T-helper 1 cell treated with Interleukin-12 subunit alpha and Interleukin-12 subunit beta and Interleukin-4 antibody, amounts not matched to agents 30 μg/mL and 1 μg/mL, for 36 hours (primary cell): ENCODE data around the gene IPO5.
"Not testable (repeated sequence)": the region's sequence is repeated elsewhere in the genome, so short reads cannot be mapped to it uniquely, and the experiment has no call there.

Experiments
- H3K27ac Mint-ChIP-seq: one replicate; pipeline ENCODE4 v1.8.0; 2021; ENCODE audit warnings: mild to moderate bottlenecking, mixed read lengths
- H3K27me3 Mint-ChIP-seq: one replicate; pipeline ENCODE4 v1.8.0; 2021; ENCODE audit warnings: low read depth, mixed read lengths
- H3K36me3 Mint-ChIP-seq: one replicate; pipeline ENCODE4 v1.8.0; 2021; ENCODE audit warnings: low read depth, mixed read lengths
- H3K4me1 Mint-ChIP-seq: one replicate; pipeline ENCODE4 v1.8.0; 2021; ENCODE audit warnings: low read depth, mixed read lengths
- H3K4me3 Mint-ChIP-seq: one replicate; pipeline ENCODE4 v1.8.0; 2021; ENCODE audit warnings: mild to moderate bottlenecking, moderate library complexity, mixed read lengths
- H3K9me3 Mint-ChIP-seq: one replicate; pipeline ENCODE4 v1.8.0; 2021; ENCODE audit warnings: mixed read lengths

Gene IPO5

DNA sequence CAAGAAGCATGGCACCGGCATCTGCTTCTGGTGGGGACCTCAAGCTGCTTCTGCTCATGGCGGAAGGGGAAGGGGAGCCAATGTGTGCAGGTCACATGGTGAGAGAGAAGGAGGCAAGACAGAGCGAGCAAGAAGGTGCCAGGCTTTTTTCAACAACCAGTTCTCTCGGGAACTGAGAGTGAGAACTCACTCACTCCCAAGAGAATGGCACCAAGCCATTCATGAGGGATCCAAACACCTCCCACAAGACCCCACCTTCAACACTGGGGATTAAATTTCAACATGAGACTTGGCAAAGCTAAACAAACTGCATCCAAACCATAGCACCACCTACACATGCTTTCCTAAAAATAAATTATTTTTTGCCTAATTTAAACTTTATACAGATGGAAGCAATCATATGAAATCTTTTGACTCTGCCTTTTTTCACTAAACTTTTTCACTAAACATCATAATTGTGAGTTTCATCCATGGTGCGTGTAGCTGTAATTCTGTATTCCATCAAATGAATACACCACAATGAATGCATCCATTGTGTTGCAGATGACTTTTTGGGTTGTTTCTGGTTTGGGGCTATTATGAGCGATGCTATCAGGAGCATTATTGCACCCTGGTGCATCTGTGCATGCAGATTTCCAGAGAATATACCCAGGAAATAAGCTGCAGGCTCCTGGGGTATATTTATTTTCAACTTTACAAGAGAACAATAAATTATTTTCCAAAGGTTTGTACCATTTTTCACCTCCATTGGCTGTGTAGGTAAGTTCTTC, 14.6 kb upstream of the IPO5 start:
- Mint-ChIP-seq H3K27me3 (no peaks in the 10 kb centered on the region), H3K4me3 (no peak overlapping the region), H3K27ac (no peak overlapping the region), H3K36me3 (no peaks in the 10 kb centered on the region), H3K9me3 (no peaks in the 10 kb centered on the region), H3K4me1 (no peaks in the 10 kb centered on the region)

DNA sequence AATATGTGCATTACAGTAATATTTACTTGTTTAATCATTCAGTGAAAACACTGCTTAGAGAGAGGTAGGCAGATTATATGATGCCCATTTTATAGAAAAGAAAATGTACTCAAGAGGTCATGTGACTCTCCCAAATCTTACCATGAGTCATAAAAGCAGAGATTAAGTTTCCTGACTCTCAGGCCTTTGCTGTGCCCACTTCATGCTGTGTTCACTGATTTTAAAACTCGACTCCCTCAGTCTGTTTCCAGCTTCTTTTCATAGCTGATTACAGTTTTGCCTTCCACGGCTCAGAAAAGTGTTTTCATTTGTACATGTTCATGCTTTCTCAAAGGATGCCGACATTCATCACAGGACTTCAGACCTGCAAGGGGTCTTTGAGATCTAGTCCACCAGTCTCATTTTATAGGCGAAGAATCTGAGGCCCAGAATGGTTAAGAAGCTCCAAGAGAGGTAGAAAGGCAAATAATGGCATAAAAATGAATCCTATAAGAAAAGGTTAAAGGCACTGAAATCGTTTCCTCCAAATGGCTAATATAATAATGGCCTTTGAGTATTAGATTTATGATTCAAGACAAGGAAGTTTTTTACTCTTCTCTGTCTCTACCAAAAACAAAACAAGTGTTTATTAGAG, 9.0 kb upstream of the IPO5 start:
- no peaks in the 10 kb centered on the region for H3K36me3 Mint-ChIP-seq
- H3K4me1 Mint-ChIP-seq, result no peaks in the 10 kb centered on the region
- no peaks in the 10 kb centered on the region for H3K9me3 Mint-ChIP-seq
- H3K27me3 Mint-ChIP-seq, result no peaks in the 10 kb centered on the region
- no peak overlapping the region for H3K27ac Mint-ChIP-seq
- H3K4me3 Mint-ChIP-seq, result no peak overlapping the region

- no peak overlapping the region for H3K27ac Mint-ChIP-seq
- no peaks in the 10 kb centered on the region for H3K27me3 Mint-ChIP-seq
- H3K4me1 Mint-ChIP-seq, result no peaks in the 10 kb centered on the region
- no peak overlapping the region for H3K4me3 Mint-ChIP-seq
- no peaks in the 10 kb centered on the region for H3K9me3 Mint-ChIP-seq
- H3K36me3 Mint-ChIP-seq, result peaks cover 2% of the 10 kb centered on the region
Measured at GRCh38 chr13:97945342-97945741, 8.1 kb upstream of the IPO5 start.

DNA sequence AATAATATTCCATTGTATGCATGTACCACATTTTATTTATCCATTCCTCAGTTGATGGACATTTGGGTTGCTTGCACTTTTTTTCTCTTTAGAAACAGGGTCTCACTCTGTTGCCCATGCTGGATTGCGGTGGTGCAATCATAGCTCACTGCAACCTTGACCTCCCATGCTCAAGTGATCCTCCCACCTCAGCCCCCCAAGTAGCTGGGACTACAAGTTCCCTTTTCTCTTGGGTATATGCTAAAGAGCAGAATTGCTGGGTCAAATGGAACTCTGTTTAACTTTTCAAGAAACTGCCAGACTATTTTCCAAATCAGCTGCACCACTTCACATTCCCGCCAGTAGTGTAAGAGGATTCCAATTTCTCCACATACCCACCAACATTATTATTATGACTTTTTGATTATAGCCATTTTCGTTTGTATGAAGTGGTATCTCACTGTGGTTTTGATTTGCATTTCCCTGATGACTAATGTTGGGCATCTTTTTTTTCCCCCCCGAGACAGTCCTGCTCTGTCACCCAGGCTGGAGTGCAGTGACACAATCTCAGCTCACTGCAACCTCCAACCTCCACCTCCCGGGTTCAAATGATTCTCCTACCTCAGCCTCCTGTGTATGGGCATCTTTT, 7.6 kb upstream of the IPO5 start:
- no peak overlapping the region for H3K4me3 Mint-ChIP-seq
- H3K27me3 Mint-ChIP-seq, result no peaks in the 10 kb centered on the region
- H3K36me3 Mint-ChIP-seq, result peaks cover 2% of the 10 kb centered on the region
- H3K27ac Mint-ChIP-seq, result no peak overlapping the region
- no peaks in the 10 kb centered on the region for H3K9me3 Mint-ChIP-seq
- no peaks in the 10 kb centered on the region for H3K4me1 Mint-ChIP-seq

GRCh38 chr13:97946951-97947588, 6.4 kb upstream of the IPO5 start:
- peaks cover 2% of the 10 kb centered on the region for H3K36me3 Mint-ChIP-seq
- H3K9me3 Mint-ChIP-seq, result no peaks in the 10 kb centered on the region
- no peak overlapping the region for H3K27ac Mint-ChIP-seq
- H3K27me3 Mint-ChIP-seq, result no peaks in the 10 kb centered on the region
- H3K4me1 Mint-ChIP-seq, result no peaks in the 10 kb centered on the region
- no peak overlapping the region for H3K4me3 Mint-ChIP-seq

DNA sequence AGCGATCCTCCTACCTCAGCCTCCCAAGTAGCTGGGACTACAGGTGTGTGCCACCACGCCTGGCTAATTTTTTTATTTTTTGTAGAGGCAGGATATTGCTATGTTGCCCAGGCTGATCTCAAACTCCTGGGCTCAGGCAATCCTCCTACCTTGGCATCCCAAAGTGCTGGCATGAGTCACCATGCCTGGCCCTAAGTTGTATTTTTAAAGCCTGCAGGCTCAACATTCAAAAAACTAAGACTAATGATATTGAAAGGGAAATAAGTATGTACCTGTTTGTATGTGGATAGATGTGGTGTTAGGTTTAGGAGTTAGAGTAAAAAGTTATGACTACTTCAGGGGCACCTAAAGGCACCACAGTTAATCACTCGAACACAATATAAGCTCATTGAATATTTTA, 5.4 kb upstream of the IPO5 start:
- Mint-ChIP-seq H3K27ac (no peak overlapping the region), H3K4me3 (no peak overlapping the region), H3K36me3 (peaks cover 2% of the 10 kb centered on the region), H3K27me3 (no peaks in the 10 kb centered on the region), H3K9me3 (no peaks in the 10 kb centered on the region), H3K4me1 (no peaks in the 10 kb centered on the region)

- not testable (repeated sequence) for H3K27ac Mint-ChIP-seq, H3K27me3 Mint-ChIP-seq, H3K36me3 Mint-ChIP-seq, H3K4me3 Mint-ChIP-seq, H3K4me1 Mint-ChIP-seq, H3K9me3 Mint-ChIP-seq
Measured at GRCh38 chr13:97949316-97949715, 4.2 kb upstream of the IPO5 start.

DNA sequence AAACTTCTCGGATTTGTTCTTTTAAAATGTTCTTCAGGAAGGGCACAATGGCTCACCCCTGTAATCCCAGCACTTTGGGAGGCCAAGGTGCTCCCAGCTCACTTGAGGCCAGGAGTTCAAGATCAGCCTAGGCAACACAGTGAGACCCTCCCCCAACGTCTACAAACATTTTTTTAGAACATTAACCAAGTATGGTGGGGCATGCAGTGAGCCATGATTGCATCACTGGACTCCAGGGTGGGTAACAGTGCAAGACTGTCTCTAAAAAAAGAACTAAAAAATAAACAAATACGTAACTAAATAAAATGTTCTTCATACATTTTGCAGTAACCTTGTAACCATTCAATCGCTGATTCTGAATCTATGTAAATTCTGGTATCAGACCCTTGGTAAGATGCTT, 2.1 kb upstream of the IPO5 start:
- no peak overlapping the region for H3K4me3 Mint-ChIP-seq
- no peaks in the 10 kb centered on the region for H3K27me3 Mint-ChIP-seq
- peaks cover 2% of the 10 kb centered on the region for H3K36me3 Mint-ChIP-seq
- no peak overlapping the region for H3K27ac Mint-ChIP-seq
- H3K9me3 Mint-ChIP-seq, result no peaks in the 10 kb centered on the region
- H3K4me1 Mint-ChIP-seq, result no peaks in the 10 kb centered on the region

GRCh38 chr13:97952831-97953230, 644 bp upstream of the IPO5 start:
- H3K27me3 Mint-ChIP-seq, H3K4me1 Mint-ChIP-seq, H3K36me3 Mint-ChIP-seq, H3K27ac Mint-ChIP-seq, H3K4me3 Mint-ChIP-seq, H3K9me3 Mint-ChIP-seq: not testable (repeated sequence)

DNA sequence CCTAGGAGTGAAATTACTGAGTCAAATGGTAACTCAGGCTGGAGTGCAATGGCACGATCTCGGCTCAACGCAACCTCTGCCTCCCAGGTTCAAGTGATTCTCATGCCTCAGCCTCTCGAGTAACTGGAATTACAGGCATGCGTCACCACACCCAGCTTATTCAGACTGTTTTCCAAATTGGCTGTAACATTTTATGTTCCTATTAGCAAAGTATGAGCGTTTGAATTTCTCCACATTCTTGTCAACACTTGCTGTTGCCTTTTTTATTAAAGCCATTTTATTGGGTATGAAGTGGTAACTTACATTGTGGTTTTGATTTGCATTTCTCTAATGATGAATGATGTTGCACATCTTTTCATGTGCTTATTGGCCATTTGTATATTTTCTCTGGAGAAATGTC, 7.9 kb downstream of the IPO5 start:
- H3K27ac Mint-ChIP-seq, result no peak overlapping the region
- no peaks in the 10 kb centered on the region for H3K9me3 Mint-ChIP-seq
- H3K4me1 Mint-ChIP-seq, result no peaks in the 10 kb centered on the region
- H3K27me3 Mint-ChIP-seq, result peaks cover 9% of the 10 kb centered on the region
- H3K4me3 Mint-ChIP-seq, result no peak overlapping the region
- no peaks in the 10 kb centered on the region for H3K36me3 Mint-ChIP-seq

DNA sequence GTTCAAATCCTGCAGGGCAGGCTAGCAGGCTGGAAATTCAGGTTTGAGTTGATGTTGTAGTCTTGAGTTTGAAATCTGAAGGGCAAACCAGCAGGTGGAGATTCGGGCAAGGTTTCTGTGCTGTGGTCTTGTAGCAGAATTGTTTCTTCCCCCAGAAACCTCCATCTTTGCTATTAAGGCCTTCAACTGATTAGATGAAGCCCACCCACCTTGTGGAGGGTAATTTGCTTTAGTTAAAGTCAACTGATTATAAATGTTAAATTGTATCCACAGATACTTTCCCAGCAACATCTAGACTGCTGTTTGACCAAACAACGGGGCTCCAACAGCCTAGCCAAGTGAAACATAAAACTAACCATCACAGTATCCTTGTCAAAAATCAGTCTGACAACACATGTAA, 9.4 kb downstream of the IPO5 start:
- Mint-ChIP-seq H3K4me3 (no peak overlapping the region), H3K36me3 (no peaks in the 10 kb centered on the region), H3K27ac (no peak overlapping the region)

DNA sequence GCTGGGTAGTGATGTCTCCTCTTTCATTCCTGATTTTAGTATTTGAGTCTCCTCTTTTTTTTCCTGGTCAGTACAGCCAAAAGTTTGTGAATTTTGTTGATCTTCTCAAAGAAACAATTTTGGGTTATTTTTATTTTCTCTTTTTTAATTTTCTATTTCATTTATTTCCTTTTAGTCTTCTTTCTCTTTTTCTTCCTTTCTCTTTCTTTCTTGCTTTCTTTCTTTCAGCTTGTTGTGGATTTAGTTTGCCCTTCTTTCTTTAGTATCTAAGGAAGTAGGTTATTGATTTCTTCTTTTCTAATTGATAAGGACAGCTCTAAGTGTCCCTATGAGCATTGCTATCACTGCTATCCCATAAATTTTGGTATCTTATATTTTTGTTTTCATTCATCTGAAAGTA, 13.8 kb downstream of the IPO5 start:
- H3K27ac Mint-ChIP-seq, result no peak overlapping the region
- no peaks in the 10 kb centered on the region for H3K36me3 Mint-ChIP-seq
- no peaks in the 10 kb centered on the region for H3K4me1 Mint-ChIP-seq
- no peak overlapping the region for H3K4me3 Mint-ChIP-seq
- peaks cover 19% of the 10 kb centered on the region for H3K27me3 Mint-ChIP-seq
- H3K9me3 Mint-ChIP-seq, result no peaks in the 10 kb centered on the region

More for the DNA sequence above, 9.4 kb downstream of the IPO5 start:
- Mint-ChIP-seq H3K27me3 (peaks cover 15% of the 10 kb centered on the region), H3K9me3 (no peaks in the 10 kb centered on the region), H3K4me1 (no peaks in the 10 kb centered on the region)

DNA sequence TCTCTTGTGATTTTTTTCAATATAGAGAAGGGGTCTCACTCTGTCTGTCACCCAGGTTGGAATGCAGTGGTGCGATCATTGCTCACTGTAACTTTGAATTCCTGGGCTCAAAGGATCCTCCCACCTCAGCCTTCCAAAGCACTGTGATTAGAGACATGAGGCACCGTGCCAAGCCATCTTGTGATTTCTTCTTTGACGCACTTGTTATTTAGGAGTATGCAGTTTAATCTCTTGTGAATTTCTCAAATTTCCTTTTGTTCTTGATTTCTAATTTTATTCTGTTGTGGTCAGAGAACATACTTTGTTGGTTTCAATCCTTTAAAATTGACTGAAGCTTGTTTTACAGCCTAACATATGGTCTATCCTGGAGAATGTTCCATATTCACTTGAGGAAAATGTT, 14.5 kb downstream of the IPO5 start:
- Mint-ChIP-seq H3K36me3 (no peaks in the 10 kb centered on the region), H3K4me3 (no peak overlapping the region), H3K27ac (no peak overlapping the region), H3K4me1 (no peaks in the 10 kb centered on the region), H3K27me3 (peaks cover 18% of the 10 kb centered on the region), H3K9me3 (no peaks in the 10 kb centered on the region)

DNA sequence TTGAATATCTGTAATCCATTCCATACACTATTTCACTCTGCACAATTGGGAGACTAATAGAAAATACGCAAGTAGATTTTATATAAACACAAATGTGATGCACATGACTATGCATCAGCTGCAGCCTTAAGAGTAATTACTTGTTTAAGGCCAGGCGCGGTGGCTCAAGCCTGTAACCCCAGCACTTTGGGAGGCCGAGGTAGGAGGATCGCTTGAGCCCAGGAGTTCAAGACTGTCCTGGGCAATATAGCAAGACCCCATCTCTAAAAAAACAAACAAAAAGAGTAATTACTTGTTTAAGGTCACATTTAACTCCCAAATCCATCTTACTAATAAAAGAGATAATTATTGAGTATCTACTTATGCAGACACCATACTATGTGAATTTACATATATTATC, 18.0 kb downstream of the IPO5 start:
- no peak overlapping the region for H3K4me3 Mint-ChIP-seq
- H3K27ac Mint-ChIP-seq, result no peak overlapping the region
- peaks cover 5% of the 10 kb centered on the region for H3K4me1 Mint-ChIP-seq
- no peaks in the 10 kb centered on the region for H3K9me3 Mint-ChIP-seq
- H3K36me3 Mint-ChIP-seq, result no peaks in the 10 kb centered on the region
- peaks cover 12% of the 10 kb centered on the region for H3K27me3 Mint-ChIP-seq

DNA sequence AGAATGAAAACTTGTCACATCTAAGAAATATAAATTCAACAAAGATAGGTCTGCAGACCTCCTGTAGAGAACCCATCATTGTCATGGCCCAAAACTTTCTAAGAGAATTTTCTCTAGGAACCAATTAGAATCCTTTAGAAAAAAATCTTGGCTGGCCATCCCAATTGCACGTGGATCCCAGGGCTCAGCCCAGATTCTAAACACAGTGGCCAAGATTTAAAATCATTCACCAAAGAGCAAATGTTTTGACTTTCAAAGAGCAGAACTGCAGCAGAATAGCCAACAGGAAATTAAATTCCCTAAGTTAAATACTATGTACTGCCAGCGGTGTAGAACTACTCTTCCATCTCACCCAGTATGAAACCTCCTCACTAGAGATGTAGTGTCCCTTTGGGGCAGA, 21.3 kb downstream of the IPO5 start:
- H3K27ac Mint-ChIP-seq, result no peak overlapping the region
- H3K36me3 Mint-ChIP-seq, result no peaks in the 10 kb centered on the region
- H3K4me1 Mint-ChIP-seq, result peaks cover 22% of the 10 kb centered on the region
- H3K9me3 Mint-ChIP-seq, result no peaks in the 10 kb centered on the region
- peaks cover 6% of the 10 kb centered on the region for H3K27me3 Mint-ChIP-seq
- H3K4me3 Mint-ChIP-seq, result peak overlapping the region; percentile 10
